Measurements from ENCODE around the gene SNRPA. TPM values are rescaled to one million over a fixed set of nuclear protein-coding genes. Genes with fewer than 3 reads are reported as not detected.

SNRPA gene
- total RNA-seq, 1 experiment from 2014 or later: 225 TPM

DNA sequence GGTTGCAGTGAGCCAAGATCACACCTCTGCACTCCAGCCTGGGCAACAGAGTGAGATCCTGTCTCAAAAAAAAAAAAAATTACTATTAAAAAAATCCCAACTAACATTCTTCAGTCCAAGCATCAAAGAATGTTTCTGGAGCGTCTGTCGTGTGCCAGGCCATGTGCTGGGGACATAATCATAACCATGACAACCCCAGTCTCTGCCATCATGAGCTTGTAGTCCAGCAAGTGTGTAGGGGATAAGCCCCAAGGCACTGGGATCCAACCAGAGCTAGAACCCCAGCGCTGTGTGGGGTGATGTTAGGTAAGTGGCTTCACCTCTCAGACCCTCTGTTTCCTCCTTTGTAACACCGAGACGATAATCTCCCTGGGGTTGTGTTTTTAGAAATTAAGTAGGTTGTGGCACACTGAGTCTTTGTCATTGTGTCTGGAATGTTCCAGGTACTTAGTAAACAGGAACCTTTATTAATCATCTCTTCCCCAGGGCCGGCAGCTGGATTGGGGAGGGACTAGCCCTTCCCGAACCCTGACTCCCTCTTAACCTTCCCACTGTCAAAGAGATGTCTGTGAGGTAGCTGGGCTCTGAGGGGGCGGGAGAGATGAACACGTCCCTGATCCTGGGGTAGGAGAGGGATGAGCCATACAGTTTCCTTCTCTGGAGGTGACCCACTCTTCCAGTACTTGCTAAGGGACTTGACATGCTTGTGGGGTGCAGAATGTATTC, 28.9 kb upstream of the SNRPA start:
- no peaks in the 10 kb centered on the region for H3K27me3 ChIP-seq (ENCODE audit: insufficient read depth, low read length)
- no peak overlapping the region for H4K5ac ChIP-seq (ENCODE audit: insufficient read length, low read depth, low read length)
- no peak overlapping the region for H3K18ac ChIP-seq (ENCODE audit: insufficient read length, low read depth, low read length)
- Mint-ChIP-seq H3K36me3 (ENCODE audit: insufficient read depth in 1 of 3, low read depth in 3 of 3) (peaks cover 14 to 49% (median 24%) of the 10 kb centered on the region in 3 experiments; a peak in 6 of 7 replicates), H3K27me3 (ENCODE audit: low read depth) (no peaks in the 10 kb centered on the region), H3K9me3 (peaks cover 0 to 3% of the 10 kb centered on the region in 2 experiments; a peak in 2 of 5 replicates), H3K27ac (peak overlapping the region in 2 of 3 experiments; percentile 28 to 40; a peak in 3 of 7 replicates), H3K4me3 (no peak overlapping the region), H3K4me1 (peaks cover 12 to 23% of the 10 kb centered on the region in 2 experiments)
- no peak overlapping the region for H3K9ac ChIP-seq (ENCODE audit: extremely low read depth, insufficient read length, low read length)
- H2BK15ac ChIP-seq (ENCODE audit: low read depth, low read length): no peak overlapping the region
- TF ChIP-seq, protein P1, sequence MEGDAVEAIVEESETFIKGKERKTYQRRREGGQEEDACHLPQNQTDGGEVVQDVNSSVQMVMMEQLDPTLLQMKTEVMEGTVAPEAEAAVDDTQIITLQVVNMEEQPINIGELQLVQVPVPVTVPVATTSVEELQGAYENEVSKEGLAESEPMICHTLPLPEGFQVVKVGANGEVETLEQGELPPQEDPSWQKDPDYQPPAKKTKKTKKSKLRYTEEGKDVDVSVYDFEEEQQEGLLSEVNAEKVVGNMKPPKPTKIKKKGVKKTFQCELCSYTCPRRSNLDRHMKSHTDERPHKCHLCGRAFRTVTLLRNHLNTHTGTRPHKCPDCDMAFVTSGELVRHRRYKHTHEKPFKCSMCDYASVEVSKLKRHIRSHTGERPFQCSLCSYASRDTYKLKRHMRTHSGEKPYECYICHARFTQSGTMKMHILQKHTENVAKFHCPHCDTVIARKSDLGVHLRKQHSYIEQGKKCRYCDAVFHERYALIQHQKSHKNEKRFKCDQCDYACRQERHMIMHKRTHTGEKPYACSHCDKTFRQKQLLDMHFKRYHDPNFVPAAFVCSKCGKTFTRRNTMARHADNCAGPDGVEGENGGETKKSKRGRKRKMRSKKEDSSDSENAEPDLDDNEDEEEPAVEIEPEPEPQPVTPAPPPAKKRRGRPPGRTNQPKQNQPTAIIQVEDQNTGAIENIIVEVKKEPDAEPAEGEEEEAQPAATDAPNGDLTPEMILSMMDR (conservative IDR thresholded peaks at IDR 0.05): no peak
- peaks cover 18% of the 10 kb centered on the region for H3K23me2 ChIP-seq (ENCODE audit: insufficient read length, low read depth, low read length, poor library complexity, severe bottlenecking)
- no peak overlapping the region for H4K91ac ChIP-seq (ENCODE audit: insufficient read length, low read depth, low read length)
- H2AK5ac ChIP-seq (ENCODE audit: insufficient read length, low read length): no peak overlapping the region
- no peak overlapping the region for H2BK20ac ChIP-seq (ENCODE audit: low read depth, low read length, poor library complexity, severe bottlenecking)
- no peak overlapping the region for H3K4ac ChIP-seq (ENCODE audit: low read depth, low read length)
- no peak for DNase-seq
- H4K20me1 ChIP-seq (ENCODE audit: control insufficient read depth, insufficient read depth, insufficient read length): no peaks in the 10 kb centered on the region
- no peak overlapping the region for H2AFZ ChIP-seq (ENCODE audit: low read length)
- H3K56ac ChIP-seq (ENCODE audit: insufficient read length, low read depth, low read length): no peak overlapping the region
- no peak overlapping the region for H2BK12ac ChIP-seq (ENCODE audit: insufficient read length, low read depth, low read length)
- H3K9me3 ChIP-seq (ENCODE audit: control insufficient read depth, low read depth, low read length): no peaks in the 10 kb centered on the region
- peaks cover 2% of the 10 kb centered on the region for H3K79me2 ChIP-seq (ENCODE audit: insufficient read depth, low read length)
- no peak overlapping the region for H2BK5ac ChIP-seq (ENCODE audit: insufficient read length, low read length)
- no peak overlapping the region for H2BK120ac ChIP-seq (ENCODE audit: low read depth, low read length, poor library complexity, severe bottlenecking)
- H3K4me1 ChIP-seq (ENCODE audit: insufficient read depth, low read length): no peaks in the 10 kb centered on the region
- H3K14ac ChIP-seq (ENCODE audit: insufficient read depth, low read length): no peak overlapping the region
- no peaks in the 10 kb centered on the region for H3K79me1 ChIP-seq (ENCODE audit: insufficient read depth, low read depth, low read length, poor library complexity, severe bottlenecking)
- no peak overlapping the region for H3K4me2 ChIP-seq (ENCODE audit: insufficient read depth, insufficient read length, low read length)
- WGBS (ENCODE audit: extremely low coverage, insufficient read length, low lambda C conversion rate): no CpG with 5 or more reads among the region's 9 CpGs
- no peak overlapping the region for H3T11ph ChIP-seq (ENCODE audit: low read length)
- H3K23ac ChIP-seq (ENCODE audit: insufficient read length, low read depth, low read length): no peak overlapping the region
- H3K27ac ChIP-seq (ENCODE audit: insufficient read length, low read depth, low read length): no peak overlapping the region
- no peak overlapping the region for H4K8ac ChIP-seq (replicated peaks; ENCODE audit: insufficient read length, low read depth, low read length)
